ENCODE measurements around the gene PTPRR.

The PTPRR gene

DNA sequence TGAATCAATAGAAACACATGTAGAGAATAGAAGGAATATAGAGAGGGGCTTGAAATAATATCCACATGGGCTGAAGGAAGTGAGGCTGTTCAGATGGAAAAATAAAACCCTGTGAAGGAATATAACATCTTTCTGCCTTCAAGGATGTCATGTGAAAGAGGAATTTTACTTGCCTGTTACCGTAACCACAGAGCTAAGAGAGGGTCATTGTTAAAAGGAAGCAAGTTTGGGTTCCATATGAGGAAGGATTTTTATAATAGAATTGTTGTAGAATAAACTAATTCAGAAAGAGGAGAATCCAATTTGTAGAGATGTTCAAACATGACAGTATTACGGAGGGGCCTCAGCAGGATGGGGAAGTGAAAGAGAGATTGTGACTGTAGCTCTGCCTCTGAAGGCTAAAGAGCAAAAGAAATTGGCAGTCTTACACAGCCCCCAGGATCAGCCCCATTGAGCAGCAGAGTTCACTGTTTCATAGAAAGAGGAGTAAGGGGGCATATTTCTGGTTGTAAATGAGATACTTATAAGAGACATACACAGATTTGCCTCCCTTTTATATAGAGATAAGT lies 41.8 kb upstream of the PTPRR start:
- TF ChIP-seq, protein P1, sequence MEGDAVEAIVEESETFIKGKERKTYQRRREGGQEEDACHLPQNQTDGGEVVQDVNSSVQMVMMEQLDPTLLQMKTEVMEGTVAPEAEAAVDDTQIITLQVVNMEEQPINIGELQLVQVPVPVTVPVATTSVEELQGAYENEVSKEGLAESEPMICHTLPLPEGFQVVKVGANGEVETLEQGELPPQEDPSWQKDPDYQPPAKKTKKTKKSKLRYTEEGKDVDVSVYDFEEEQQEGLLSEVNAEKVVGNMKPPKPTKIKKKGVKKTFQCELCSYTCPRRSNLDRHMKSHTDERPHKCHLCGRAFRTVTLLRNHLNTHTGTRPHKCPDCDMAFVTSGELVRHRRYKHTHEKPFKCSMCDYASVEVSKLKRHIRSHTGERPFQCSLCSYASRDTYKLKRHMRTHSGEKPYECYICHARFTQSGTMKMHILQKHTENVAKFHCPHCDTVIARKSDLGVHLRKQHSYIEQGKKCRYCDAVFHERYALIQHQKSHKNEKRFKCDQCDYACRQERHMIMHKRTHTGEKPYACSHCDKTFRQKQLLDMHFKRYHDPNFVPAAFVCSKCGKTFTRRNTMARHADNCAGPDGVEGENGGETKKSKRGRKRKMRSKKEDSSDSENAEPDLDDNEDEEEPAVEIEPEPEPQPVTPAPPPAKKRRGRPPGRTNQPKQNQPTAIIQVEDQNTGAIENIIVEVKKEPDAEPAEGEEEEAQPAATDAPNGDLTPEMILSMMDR (IDR thresholded peaks at IDR 0.05; ENCODE audit: insufficient read depth, low read length, poor library complexity, severe bottlenecking) = no peak
- no peak overlapping the region for H3K4me3 ChIP-seq (replicated peaks; ENCODE audit: low read depth, low read length)
- no peak for DNase-seq (ENCODE audit: extremely low read depth, insufficient read length)
- H3K36me3 ChIP-seq (ENCODE audit: control insufficient read depth, insufficient read depth, low read length) = no peaks in the 10 kb centered on the region
- H3K27me3 ChIP-seq (replicated peaks; ENCODE audit: control insufficient read depth, insufficient read depth, low read length) = no peaks in the 10 kb centered on the region

DNA sequence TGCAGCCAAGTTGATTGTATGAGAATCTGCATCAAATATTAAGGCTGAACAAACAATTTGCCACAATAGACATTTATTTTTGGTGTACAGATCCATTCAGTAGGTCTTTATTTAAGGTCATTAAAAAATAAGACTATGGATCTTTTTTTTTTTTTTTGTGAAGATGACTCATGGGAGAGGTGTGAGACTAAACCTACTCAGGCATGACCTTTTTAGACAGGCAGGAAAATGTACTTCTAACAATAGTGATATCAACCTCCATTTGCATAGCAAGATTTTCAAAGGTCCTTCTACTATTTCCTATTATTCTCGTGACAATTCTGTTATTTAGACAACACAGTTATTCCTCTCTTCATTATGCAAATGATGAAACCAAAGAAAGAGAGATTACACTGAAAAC lies 39.9 kb upstream of the PTPRR start:
- Histone ChIP-seq H3K4me3 (replicated peaks; ENCODE audit: low read depth, low read length) (no peak overlapping the region), H3K36me3 (ENCODE audit: control insufficient read depth, insufficient read depth, low read length) (no peaks in the 10 kb centered on the region), H3K27me3 (replicated peaks; ENCODE audit: control insufficient read depth, insufficient read depth, low read length) (no peaks in the 10 kb centered on the region)
- TF ChIP-seq, protein P1 (IDR thresholded peaks at IDR 0.05; ENCODE audit: insufficient read depth, low read length, poor library complexity, severe bottlenecking) = no peak
- DNase-seq (ENCODE audit: extremely low read depth, insufficient read length) = no peak

DNA sequence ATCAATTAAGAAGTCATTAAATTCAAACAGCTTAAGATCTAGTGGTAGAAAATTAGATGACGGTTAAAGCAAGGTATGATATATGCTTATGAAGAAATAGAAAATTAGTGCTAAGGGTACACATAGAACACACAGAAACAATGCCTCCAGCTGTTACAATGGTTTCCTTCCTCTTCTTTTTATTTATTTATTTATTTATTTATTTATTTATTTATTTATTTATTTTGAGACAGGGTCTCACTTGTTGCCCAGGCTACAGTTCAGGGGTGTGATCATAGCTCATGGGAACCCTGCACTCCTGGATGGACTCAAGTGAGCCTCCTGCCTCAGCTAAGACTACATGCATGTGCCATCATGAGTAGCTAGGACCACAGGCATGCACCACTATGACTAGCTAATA lies 34.9 kb upstream of the PTPRR start:
- H3K27me3 ChIP-seq (replicated peaks; ENCODE audit: control insufficient read depth, insufficient read depth, low read length) = no peaks in the 10 kb centered on the region
- H3K4me3 ChIP-seq (replicated peaks; ENCODE audit: low read depth, low read length) = no peak overlapping the region
- TF ChIP-seq, protein P1 (IDR thresholded peaks at IDR 0.05; ENCODE audit: insufficient read depth, low read length, poor library complexity, severe bottlenecking) = no peak
- DNase-seq (ENCODE audit: extremely low read depth, insufficient read length) = no peak
- no peaks in the 10 kb centered on the region for H3K36me3 ChIP-seq (ENCODE audit: control insufficient read depth, insufficient read depth, low read length)

DNA sequence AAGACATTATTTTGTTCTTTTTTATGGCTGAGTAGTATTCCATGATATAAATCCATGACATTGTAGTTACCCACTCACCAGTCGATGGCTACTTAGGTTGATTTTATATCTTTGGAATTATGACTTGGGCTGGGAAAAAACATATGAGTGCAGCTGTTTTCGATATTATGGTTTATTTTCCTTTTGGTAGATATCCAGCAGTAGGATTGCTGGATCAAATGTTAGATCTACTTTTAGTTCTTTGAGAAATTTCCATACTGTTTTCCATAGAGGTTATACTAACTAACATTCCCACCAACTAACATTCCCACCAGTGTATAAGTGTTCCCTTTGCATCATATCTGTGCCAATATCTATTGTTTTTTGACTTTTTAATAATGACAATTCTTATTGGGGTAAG lies 29.9 kb upstream of the PTPRR start:
- DNase-seq (ENCODE audit: extremely low read depth, insufficient read length) = no peak
- Histone ChIP-seq H3K4me3 (replicated peaks; ENCODE audit: low read depth, low read length) (no peak overlapping the region), H3K36me3 (ENCODE audit: control insufficient read depth, insufficient read depth, low read length) (no peaks in the 10 kb centered on the region), H3K27me3 (replicated peaks; ENCODE audit: control insufficient read depth, insufficient read depth, low read length) (no peaks in the 10 kb centered on the region)
- TF ChIP-seq, protein P1 (IDR thresholded peaks at IDR 0.05; ENCODE audit: insufficient read depth, low read length, poor library complexity, severe bottlenecking) = no peak

DNA sequence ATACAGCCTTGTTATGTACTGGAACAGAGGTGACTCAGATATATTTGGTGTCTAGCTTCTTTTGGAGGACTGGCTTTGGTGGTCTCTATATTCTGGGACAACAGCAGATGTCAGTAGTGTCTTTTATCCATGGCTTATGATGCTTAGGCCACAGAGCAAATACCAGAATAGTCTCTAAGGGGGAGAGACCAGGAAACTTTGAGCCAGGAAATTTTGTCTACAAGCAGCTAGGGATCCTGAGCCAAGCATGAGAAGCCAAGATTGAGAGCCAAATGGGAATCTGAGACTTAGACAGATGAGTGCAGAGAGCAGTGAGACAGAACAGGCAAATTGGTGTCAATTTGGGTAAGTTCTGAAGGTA lies 28.4 kb upstream of the PTPRR start:
- H3K27me3 ChIP-seq (replicated peaks; ENCODE audit: control insufficient read depth, insufficient read depth, low read length) = no peaks in the 10 kb centered on the region
- TF ChIP-seq, protein P1 (IDR thresholded peaks at IDR 0.05; ENCODE audit: insufficient read depth, low read length, poor library complexity, severe bottlenecking) = no peak
- H3K4me3 ChIP-seq (replicated peaks; ENCODE audit: low read depth, low read length) = no peak overlapping the region
- H3K36me3 ChIP-seq (ENCODE audit: control insufficient read depth, insufficient read depth, low read length) = no peaks in the 10 kb centered on the region
- no peak for DNase-seq (ENCODE audit: extremely low read depth, insufficient read length)
